Left ventricle myocardium inferior (tissue), 1 donor: ENCODE results near the gene SGCE. TPM values are rescaled to one million over a fixed set of nuclear protein-coding genes. Genes with fewer than 3 reads are reported as not detected.

Experiments used
- DNase-seq: peaks from one replicate; pipeline ENCODE4 v3.0.0-alpha.2; 2020
- H3K27ac ChIP-seq: fragments of 200-600 bp; replicated peaks from 2 replicates; pipeline ENCODE4 v1.8.0; 2021
- H3K27me3 ChIP-seq: fragments of 200-600 bp; 2 replicates; pipeline ENCODE4 v1.8.0; 2021; ENCODE audit warnings: low read depth
- H3K36me3 ChIP-seq: fragments of 200-600 bp; 2 replicates; pipeline ENCODE4 v1.8.0; 2021
- H3K4me1 ChIP-seq: fragments of 200-600 bp; 2 replicates; pipeline ENCODE4 v1.8.0; 2021
- H3K4me3 ChIP-seq: fragments of 200-600 bp; 2 replicates; pipeline ENCODE4 v1.8.0; 2021; ENCODE audit warnings: mild to moderate bottlenecking, moderate library complexity
- H3K9me3 ChIP-seq: fragments of 200-600 bp; replicated peaks from 2 replicates; pipeline ENCODE4 v1.8.0; 2021
- intact Hi-C: fragments of 100-400 bp; cut with micrococcal nuclease; formaldehyde crosslinking; loops from one replicate; pipeline ENCODE4 v1.11.0; 2022
- total RNA-seq: library from RNA; stranded (reverse); fragmentation: NEBNext Ultra II Directional; extraction: Animal tissue kit (Norgen Biotek cat#: 25700); gene quantifications from one replicate; pipeline ENCODE4 v1.2.1, GENCODE V29; 2021
- TF ChIP-seq, protein P1 (sequence below): fragments of 200-600 bp; IDR thresholded peaks from 2 replicates; pipeline ENCODE4 v1.8.0; 2021; ENCODE audit warnings: antibody characterized with exemption, mild to moderate bottlenecking, borderline replicate concordance
- donor health status: DM: no; HTN: yes; CAD: no; lungs with severe emphysema.

Gene SGCE
- total RNA-seq, 1 donor from 2014 or later = 20.1 TPM

DNA sequence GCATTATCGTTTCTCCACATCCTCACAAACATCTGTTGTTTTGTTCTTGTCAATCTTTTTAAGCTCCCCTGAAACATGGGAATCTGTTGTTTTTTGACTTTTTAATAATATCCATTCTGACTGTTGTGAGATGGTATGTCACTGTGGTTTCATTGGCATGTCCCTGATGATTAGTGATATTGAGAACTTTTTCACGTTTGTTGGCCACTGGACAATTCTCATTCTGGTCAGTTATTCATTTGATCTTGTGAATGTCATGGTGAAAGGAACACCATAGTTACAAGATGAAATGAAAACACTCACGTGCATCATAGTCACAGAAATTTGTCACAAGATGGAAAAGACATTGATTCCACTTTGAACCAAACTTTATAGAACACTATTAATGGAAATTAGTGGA lies 20.5 kb upstream of the SGCE start:
- no peaks in the 10 kb centered on the region for H3K9me3 ChIP-seq
- H3K27me3 ChIP-seq = no peaks in the 10 kb centered on the region
- no peak for DNase-seq
- no peak overlapping the region for H3K27ac ChIP-seq
- intact Hi-C loops = no loop called here
- no peaks in the 10 kb centered on the region for H3K36me3 ChIP-seq
- no peaks in the 10 kb centered on the region for H3K4me1 ChIP-seq
- TF ChIP-seq, protein P1, sequence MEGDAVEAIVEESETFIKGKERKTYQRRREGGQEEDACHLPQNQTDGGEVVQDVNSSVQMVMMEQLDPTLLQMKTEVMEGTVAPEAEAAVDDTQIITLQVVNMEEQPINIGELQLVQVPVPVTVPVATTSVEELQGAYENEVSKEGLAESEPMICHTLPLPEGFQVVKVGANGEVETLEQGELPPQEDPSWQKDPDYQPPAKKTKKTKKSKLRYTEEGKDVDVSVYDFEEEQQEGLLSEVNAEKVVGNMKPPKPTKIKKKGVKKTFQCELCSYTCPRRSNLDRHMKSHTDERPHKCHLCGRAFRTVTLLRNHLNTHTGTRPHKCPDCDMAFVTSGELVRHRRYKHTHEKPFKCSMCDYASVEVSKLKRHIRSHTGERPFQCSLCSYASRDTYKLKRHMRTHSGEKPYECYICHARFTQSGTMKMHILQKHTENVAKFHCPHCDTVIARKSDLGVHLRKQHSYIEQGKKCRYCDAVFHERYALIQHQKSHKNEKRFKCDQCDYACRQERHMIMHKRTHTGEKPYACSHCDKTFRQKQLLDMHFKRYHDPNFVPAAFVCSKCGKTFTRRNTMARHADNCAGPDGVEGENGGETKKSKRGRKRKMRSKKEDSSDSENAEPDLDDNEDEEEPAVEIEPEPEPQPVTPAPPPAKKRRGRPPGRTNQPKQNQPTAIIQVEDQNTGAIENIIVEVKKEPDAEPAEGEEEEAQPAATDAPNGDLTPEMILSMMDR = no peak
- H3K4me3 ChIP-seq = no peak overlapping the region

DNA sequence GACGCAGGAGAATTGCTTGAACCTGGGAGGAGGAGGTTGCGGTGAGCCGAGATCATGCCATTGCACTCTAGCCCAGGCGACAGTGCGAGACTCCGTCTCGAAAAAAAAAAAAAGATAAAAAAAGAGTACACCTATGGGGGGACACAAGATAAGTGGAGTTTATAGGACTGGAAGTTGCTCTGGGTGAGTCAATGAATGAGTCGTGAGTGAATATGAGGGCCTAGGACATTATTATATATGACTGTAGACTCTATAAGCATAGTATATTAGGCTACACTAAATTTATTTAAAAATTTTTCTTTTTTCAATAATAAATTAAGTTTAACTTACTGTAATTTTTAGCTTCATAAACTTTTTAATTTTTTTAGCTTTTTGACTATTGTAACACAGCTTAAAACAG lies 19.4 kb upstream of the SGCE start:
- DNase-seq = no peak
- no peaks in the 10 kb centered on the region for H3K36me3 ChIP-seq
- no peaks in the 10 kb centered on the region for H3K27me3 ChIP-seq
- no peak overlapping the region for H3K4me3 ChIP-seq
- intact Hi-C loops = no loop called here
- TF ChIP-seq, protein P1 = no peak
- no peak overlapping the region for H3K27ac ChIP-seq
- no peaks in the 10 kb centered on the region for H3K4me1 ChIP-seq
- H3K9me3 ChIP-seq = no peaks in the 10 kb centered on the region

- Histone ChIP-seq H3K36me3 (no peaks in the 10 kb centered on the region), H3K27ac (no peak overlapping the region), H3K4me3 (no peak overlapping the region), H3K4me1 (no peaks in the 10 kb centered on the region), H3K9me3 (no peaks in the 10 kb centered on the region), H3K27me3 (no peaks in the 10 kb centered on the region)
- no peak for DNase-seq
- intact Hi-C loops = no loop called here
- TF ChIP-seq, protein P1 = no peak
Observed at GRCh38 chr7:94671444-94672235, 15.7 kb upstream of the SGCE start.

DNA sequence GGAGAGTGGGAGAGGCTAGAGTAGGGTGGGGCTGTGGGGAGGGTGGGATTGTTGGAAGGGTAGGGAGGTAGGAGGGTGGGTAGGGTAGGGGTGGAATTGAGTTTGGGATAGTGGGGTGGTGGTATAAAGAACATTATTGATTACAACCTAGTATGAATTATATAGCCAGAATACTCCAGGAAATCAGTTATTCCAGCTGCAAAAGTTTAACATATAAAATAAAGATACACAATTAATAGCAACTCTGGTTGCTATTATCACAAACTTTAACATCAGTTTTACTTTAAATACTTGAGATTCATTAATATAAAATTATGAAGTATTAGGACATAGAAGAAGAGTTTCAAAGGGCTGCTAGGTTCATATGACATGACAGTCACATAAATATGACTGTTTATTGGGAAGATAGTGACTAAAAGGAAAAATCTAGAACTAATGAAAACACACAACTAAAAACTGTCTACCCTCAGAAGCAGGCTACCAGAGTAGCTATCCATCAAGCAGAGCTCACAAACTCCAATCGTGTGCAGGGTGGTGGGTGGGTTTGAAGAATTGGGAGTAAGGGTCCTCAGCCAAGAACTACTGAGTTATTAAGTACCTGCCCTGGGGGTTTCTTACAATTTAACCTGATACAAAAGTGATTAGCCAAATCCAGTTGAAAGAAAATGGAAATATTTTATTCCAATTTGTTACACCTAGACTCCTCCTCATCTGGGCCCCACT lies 14.0 kb upstream of the SGCE start:
- Histone ChIP-seq H3K9me3 (no peaks in the 10 kb centered on the region), H3K4me1 (no peaks in the 10 kb centered on the region), H3K27me3 (no peaks in the 10 kb centered on the region), H3K36me3 (no peaks in the 10 kb centered on the region), H3K27ac (no peak overlapping the region), H3K4me3 (no peak overlapping the region)
- DNase-seq = no peak
- TF ChIP-seq, protein P1 = no peak
- intact Hi-C loops = no loop called here

DNA sequence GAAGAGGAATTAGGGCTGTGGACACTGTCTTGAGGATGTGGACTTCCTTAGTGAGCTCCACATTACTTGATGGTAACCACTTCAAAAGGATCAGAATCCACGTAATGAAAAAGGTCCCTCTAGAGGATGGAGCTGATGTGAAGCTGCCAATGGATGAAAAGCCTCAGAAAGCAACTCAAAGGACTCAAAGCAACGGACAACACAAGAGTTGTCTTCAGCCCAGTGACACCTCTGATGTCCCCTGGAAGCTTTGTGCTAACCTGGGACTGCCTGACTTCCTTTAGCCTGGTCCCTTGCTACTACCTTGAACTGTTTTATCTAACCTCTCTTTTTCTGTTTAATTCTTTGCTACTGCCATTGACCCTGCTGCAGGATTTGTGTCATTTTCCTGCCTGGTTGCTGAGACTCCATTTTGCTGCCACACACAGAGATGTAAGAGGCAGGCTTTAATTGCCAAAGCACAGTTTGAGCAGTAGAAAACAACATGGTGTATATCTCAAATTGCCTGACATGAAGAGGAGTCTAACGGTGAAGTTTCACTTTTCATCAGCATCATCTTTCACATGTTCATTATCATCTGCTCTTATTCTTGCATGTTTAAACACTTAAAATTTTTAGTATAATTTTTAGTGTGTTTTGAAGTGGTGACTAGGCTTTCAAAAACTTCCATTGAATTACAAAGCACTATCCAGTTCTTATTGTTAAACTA lies 11.1 kb upstream of the SGCE start:
- Histone ChIP-seq H3K4me3 (no peak overlapping the region), H3K27me3 (no peaks in the 10 kb centered on the region), H3K9me3 (no peaks in the 10 kb centered on the region), H3K27ac (no peak overlapping the region), H3K36me3 (no peaks in the 10 kb centered on the region), H3K4me1 (no peaks in the 10 kb centered on the region)
- intact Hi-C loops = no loop called here
- TF ChIP-seq, protein P1 = no peak
- DNase-seq = no peak
